ENCODE results near the gene CST8. TPM values are rescaled to one million over a fixed set of nuclear protein-coding genes. Genes with fewer than 3 reads are reported as not detected.

Gene CST8
- total and polyA plus RNA-seq, 7 donors = not detected

DNA sequence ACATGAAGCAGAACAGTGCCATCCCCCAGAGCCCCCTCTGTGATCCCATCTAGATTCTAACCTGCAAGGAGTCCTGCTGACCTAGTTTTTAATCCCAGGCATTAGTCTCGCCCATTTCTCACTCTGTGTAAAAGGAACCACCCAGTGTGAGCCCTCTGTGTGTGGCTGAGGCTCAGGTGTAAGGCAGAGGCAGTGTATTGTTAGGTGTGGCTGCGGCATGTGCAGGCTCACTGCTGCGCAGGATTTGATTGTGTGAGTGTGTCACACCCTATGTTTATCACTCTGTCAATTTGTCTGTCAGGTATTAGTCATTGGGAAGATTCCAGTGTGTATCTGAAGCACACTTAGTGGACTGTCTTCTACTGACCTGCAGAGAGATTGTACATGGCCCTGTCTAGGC is 13.7 kb upstream of the CST8 start:
- TF ChIP-seq, protein P1, sequence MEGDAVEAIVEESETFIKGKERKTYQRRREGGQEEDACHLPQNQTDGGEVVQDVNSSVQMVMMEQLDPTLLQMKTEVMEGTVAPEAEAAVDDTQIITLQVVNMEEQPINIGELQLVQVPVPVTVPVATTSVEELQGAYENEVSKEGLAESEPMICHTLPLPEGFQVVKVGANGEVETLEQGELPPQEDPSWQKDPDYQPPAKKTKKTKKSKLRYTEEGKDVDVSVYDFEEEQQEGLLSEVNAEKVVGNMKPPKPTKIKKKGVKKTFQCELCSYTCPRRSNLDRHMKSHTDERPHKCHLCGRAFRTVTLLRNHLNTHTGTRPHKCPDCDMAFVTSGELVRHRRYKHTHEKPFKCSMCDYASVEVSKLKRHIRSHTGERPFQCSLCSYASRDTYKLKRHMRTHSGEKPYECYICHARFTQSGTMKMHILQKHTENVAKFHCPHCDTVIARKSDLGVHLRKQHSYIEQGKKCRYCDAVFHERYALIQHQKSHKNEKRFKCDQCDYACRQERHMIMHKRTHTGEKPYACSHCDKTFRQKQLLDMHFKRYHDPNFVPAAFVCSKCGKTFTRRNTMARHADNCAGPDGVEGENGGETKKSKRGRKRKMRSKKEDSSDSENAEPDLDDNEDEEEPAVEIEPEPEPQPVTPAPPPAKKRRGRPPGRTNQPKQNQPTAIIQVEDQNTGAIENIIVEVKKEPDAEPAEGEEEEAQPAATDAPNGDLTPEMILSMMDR (IDR thresholded peaks at IDR 0.05) = no peak
- intact Hi-C loops (cut with DNase I) = loop anchor here in 1 of 2 donors (5.0 kb wide), 1 partner anchor 1485 kb away; no protein-coding TSS in a partner anchor
- H3K9me3 ChIP-seq = no peaks in the 10 kb centered on the region
- no peaks in the 10 kb centered on the region for H3K36me3 ChIP-seq (ENCODE audit: insufficient read depth in 1 of 2, low read depth in 1 of 2)
- H3K4me3 ChIP-seq = no peak overlapping the region
- ATAC-seq = no peak
- no peaks in the 10 kb centered on the region for H3K4me1 ChIP-seq
- DNase-seq = no peak
- WGBS, 3 donors = 76 to 81% (median 78%) methylated on average over 3 of the region's 3 CpGs
- no peak overlapping the region for H3K27ac ChIP-seq
- no peaks in the 10 kb centered on the region for H3K27me3 ChIP-seq (ENCODE audit: insufficient read depth in 3 of 3, low read length in 2 of 3)

DNA sequence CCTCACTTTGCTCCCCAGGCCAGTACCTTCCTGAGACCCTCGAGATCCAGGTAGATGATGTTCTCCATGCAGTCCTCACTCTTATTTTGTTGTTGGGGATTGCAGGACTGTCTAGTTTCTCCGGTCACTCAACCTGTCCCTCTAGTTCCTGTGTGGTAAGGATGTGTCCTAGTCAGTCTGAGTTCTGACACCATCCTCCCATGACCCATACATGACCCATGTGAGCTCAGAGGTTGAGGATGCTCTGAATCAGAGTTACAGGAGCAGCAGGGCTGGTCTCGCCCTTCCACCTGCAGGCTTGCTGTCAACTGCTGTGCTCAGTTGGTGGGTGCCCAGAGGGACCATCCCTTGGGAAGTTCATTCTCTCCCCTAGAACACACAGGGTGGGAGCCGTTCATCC is 11.9 kb upstream of the CST8 start:
- H3K27me3 ChIP-seq (ENCODE audit: insufficient read depth in 3 of 3, low read length in 2 of 3) = no peaks in the 10 kb centered on the region
- no peaks in the 10 kb centered on the region for H3K9me3 ChIP-seq
- TF ChIP-seq, protein P1 (IDR thresholded peaks at IDR 0.05) = no peak
- no peak overlapping the region for H3K27ac ChIP-seq
- no peak for DNase-seq
- WGBS, 3 donors = 68 to 84% (median 76%) methylated on average over 4 of the region's 4 CpGs
- no peak overlapping the region for H3K4me3 ChIP-seq
- ATAC-seq = no peak
- no peaks in the 10 kb centered on the region for H3K4me1 ChIP-seq
- no peaks in the 10 kb centered on the region for H3K36me3 ChIP-seq (ENCODE audit: insufficient read depth in 1 of 2, low read depth in 1 of 2)
- intact Hi-C loops (cut with DNase I) = loop anchor here in 1 of 2 donors (5.0 kb wide), 1 partner anchor 1483 kb away; no protein-coding TSS in a partner anchor

DNA sequence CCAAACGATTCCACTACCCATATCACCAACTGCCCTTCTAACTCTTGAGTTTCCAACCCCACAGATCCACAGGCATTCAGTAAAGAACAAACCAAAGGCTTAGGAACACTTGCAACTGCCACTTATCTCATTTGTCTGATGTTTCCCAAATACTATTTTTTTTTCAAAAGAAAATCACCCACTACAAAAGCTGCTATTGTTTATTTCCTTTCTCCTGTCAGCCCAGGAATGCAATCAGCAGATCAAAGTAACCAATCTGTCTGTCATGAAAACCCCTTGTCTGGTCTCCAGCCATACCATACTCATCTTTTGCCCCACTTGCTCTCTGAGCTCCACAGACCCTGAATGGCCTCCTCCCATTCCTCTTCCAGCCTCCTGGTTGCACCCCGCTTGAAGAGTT is 8.8 kb upstream of the CST8 start:
- WGBS, 3 donors = 66 to 75% (median 73%) methylated on average over 2 of the region's 2 CpGs

DNA sequence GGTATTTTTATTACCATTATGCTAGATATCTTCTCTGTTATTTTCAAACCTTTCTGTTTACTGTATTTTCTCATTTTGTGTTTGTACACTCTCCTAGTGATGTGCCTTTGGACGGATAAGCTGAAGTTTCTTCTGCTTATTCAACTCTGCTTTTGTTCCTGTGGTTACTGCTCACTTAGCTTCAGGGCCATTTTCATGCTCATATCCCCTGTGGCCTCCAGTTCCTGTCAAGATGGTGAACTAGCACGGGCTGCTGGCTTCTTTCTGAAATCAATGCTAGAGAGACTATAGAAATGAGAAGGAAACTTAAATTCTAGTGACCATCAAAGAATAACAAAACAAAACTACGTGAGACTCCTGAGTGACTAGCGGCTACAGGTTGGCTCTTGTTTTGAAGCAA is 6.8 kb upstream of the CST8 start:
- no peaks in the 10 kb centered on the region for H3K4me1 ChIP-seq
- ATAC-seq = no peak
- no peak overlapping the region for H3K27ac ChIP-seq
- no peaks in the 10 kb centered on the region for H3K36me3 ChIP-seq (ENCODE audit: insufficient read depth in 1 of 2, low read depth in 1 of 2)
- intact Hi-C loops (cut with DNase I) = no loop called here
- DNase-seq = no peak
- H3K27me3 ChIP-seq (ENCODE audit: insufficient read depth in 3 of 3, low read length in 2 of 3) = no peaks in the 10 kb centered on the region
- TF ChIP-seq, protein P1 (IDR thresholded peaks at IDR 0.05) = no peak
- WGBS, 3 donors = 58 to 69% (median 58%) methylated on average over 4 of the region's 4 CpGs
- no peak overlapping the region for H3K4me3 ChIP-seq
- peaks cover 5% of the 10 kb centered on the region for H3K9me3 ChIP-seq

More for the DNA sequence above, 8.8 kb upstream of the CST8 start:
- Histone ChIP-seq H3K4me3 (no peak overlapping the region), H3K9me3 (peaks cover 4% of the 10 kb centered on the region), H3K27me3 (ENCODE audit: insufficient read depth in 3 of 3, low read length in 2 of 3) (no peaks in the 10 kb centered on the region), H3K27ac (no peak overlapping the region), H3K36me3 (ENCODE audit: insufficient read depth in 1 of 2, low read depth in 1 of 2) (no peaks in the 10 kb centered on the region), H3K4me1 (no peaks in the 10 kb centered on the region)
- TF ChIP-seq, protein P1 (IDR thresholded peaks at IDR 0.05) = no peak
- no peak for DNase-seq
- ATAC-seq = no peak
- intact Hi-C loops (cut with DNase I) = no loop called here

DNA sequence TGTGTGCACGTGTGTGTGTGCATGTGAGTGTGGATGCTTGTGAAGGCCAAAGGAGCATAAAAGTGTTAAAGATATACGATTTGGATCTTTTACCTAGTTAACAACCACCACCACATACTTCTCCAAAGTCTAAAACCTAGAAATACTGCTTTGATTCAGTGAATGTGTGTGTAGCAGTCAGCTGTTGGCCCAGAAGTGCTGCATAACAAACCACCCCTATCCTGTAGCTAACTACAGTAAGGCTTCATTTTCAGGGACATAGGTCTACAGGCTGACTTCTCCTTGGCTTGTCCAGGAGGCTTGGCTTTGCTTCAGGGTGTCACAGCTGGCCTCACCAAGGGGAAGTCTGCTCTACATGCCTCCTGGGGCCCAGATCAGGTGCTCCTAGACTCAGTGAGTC is 2.4 kb upstream of the CST8 start:
- ATAC-seq (no peak), DNase-seq (no peak)
- WGBS, 3 donors = 85 to 98% (median 96%) methylated on average over 2 of the region's 2 CpGs
- TF ChIP-seq, protein P1 (IDR thresholded peaks at IDR 0.05) = no peak
- Histone ChIP-seq H3K4me3 (no peak overlapping the region), H3K36me3 (ENCODE audit: insufficient read depth in 1 of 2, low read depth in 1 of 2) (no peaks in the 10 kb centered on the region), H3K4me1 (no peaks in the 10 kb centered on the region), H3K27ac (no peak overlapping the region), H3K27me3 (ENCODE audit: insufficient read depth in 3 of 3, low read length in 2 of 3) (no peaks in the 10 kb centered on the region), H3K9me3 (peaks cover 5% of the 10 kb centered on the region)
- intact Hi-C loops (cut with DNase I) = no loop called here
